HS-5 (cell line): ENCODE measurements around the gene KCNQ1OT1.

Experiments used
- DNase-seq: peaks from one replicate; pipeline ENCODE4 v3.0.0-alpha.2; 2012; ENCODE audit warnings: low read depth

KCNQ1OT1 gene

DNA sequence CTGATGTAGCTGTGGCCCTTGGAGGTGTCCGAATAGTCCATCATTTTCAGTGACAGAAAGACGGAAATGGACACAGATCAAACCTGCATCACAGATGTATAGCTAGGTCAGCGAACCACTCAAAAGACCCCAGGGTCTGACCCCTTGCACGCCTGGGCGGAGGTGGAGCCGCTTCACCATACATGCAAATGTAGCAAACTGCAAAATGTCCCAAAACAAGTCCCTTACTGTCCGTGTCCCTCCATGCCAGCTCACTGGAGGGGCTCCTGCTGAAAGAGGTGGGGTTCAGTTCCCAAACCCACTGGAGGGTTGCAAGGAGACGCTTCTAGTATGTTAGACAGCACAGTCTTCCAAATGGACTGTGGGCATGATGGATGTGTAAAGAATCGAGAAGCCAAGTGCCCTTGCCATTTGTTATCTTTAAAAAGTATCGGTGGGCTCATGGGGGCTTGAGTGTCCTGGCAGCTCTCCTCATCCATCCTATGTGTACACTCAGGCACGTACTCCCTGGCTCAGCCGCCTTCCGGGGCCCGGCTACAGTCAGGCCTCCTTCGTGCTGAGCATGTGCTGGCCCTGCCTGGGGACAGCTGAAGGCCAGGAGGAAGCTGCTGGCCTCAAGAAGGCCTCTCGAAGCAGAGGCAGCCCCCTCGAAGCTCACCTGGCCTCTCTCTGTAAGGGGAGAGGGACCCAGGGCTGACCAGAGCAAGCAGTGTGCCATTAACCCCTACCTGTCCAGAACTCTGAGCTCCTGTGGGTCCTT lies 20.2 kb upstream of the KCNQ1OT1 start:
- no peak for DNase-seq

- no peak for DNase-seq
These were observed 19.1 kb upstream of the KCNQ1OT1 start for GRCh38 chr11:2718817-2719438.

DNA sequence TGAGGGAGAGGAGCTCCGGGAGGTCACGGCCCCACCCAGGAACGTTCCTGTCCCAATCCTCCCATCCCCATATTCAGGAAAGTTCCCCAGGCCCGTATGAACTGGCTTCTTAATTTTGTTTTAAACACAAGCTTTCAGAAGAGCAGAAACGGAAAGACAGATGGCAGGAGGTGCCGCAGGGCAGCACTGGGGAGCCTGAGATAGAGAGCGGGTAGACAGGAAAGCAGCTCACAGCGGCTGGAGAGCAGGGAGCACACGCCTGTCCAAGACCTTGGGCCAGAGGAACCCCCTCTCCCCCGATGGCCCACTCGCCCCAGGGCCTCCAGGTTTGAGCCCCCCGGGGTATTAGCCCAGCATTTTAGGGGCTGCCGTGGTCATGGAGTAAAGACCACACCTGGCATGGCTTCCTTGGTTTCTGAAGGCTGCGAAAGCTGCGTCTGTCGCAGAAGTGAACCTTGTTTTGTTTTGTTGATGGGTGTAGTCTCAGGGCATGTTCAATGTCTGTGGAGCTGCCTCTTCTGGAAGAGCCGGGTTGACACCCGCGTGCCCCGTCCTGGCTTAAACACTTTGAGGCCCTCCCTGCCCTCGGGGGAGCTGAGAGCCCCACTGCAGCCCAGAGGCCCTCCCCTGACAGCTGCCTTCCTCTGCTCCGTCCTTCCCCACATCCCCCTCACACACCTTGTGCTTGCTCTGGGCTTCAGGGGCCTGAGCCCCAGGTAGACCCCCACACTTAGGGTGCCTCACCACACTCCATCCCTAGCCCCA lies 17.9 kb upstream of the KCNQ1OT1 start:
- no peak for DNase-seq

GRCh38 chr11:2716376-2717095 lies 16.7 kb upstream of the KCNQ1OT1 start:
- DNase-seq: no peak

- no peak for DNase-seq
These were observed 16.0 kb upstream of the KCNQ1OT1 start for GRCh38 chr11:2715716-2716350.

DNA sequence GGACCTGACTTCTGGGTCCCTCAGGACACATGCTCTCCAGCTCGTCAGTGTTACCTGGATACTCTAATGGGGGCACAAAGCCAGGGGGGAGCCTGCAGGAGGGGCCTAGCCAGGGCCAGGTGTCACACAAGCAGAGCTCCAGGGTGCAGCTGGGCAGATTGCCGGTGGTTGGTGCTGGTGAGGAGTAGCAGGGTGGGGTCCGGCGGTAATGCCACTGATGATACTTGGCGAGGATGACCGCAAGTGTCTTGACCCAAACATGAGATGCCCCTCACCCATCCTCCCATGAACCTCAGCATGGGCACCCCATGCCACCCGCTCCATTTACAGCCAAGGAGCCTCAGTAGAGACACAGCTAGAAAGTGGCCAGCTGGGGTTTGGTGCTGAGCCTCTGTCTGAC lies 15.1 kb upstream of the KCNQ1OT1 start:
- no peak for DNase-seq

DNA sequence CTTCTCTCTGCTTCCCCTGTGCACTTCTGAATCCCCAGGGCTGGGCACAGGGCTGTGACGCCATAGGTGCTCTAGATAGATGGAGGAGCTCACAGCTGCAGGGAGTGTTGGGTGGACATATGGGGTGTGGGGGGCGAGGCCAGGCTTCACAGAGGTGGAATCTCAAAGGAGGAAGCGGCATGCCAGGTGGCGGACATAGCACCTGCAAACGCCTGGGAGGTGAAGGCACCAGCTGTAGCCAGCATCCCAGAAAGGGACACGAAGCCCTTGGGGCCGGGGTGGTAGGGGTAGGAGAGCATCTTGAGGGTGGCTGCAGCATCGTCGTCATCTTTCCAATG lies 14.6 kb upstream of the KCNQ1OT1 start:
- DNase-seq: no peak

- no peak for DNase-seq
These were observed 14.1 kb upstream of the KCNQ1OT1 start for GRCh38 chr11:2713661-2714462.

DNA sequence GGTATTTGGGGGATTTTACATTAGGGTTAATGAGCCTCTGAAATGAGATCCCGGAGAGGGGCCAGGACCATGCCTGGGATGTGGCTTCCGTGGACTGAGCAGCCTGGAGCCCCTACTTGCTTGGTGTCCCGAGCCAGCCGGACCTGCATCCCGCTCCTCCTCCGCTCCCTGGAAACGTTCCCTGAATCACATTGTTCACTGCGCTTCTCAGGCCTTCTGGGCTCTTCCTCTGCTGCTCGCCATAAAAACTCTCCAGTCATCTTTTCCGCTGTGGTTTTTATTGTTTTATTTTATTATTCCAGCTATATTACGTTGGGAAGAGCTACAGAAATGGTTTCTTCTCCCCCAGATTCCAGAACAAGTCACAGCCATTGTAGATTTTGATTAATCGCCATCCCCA lies 13.3 kb upstream of the KCNQ1OT1 start:
- DNase-seq: no peak

GRCh38 chr11:2711161-2711560 lies 11.4 kb upstream of the KCNQ1OT1 start:
- no peak for DNase-seq

DNA sequence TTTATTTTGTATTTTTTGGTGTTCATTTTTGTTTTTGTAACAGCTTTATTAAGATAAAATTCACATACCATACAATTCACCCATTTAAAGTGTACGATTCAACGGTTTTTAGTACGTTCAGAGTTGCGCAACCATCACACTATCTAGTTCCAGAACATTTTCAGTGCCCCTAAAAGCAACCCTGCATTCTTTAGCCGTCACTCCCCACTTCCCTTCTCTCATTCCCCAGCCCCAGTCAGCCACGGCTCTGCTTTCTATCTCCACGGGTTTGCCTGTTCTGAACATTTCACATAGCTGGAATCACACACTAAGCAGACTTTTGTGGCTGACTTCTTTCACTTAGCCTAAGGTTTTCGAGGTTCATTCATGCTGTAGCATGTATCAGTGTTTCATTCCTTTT lies 9.6 kb upstream of the KCNQ1OT1 start:
- no peak for DNase-seq

GRCh38 chr11:2708757-2709281 lies 9.0 kb upstream of the KCNQ1OT1 start:
- no peak for DNase-seq

GRCh38 chr11:2708151-2708581 lies 8.4 kb upstream of the KCNQ1OT1 start:
- no peak for DNase-seq

- DNase-seq: no peak
These were observed 7.9 kb upstream of the KCNQ1OT1 start for GRCh38 chr11:2707736-2708135.

DNA sequence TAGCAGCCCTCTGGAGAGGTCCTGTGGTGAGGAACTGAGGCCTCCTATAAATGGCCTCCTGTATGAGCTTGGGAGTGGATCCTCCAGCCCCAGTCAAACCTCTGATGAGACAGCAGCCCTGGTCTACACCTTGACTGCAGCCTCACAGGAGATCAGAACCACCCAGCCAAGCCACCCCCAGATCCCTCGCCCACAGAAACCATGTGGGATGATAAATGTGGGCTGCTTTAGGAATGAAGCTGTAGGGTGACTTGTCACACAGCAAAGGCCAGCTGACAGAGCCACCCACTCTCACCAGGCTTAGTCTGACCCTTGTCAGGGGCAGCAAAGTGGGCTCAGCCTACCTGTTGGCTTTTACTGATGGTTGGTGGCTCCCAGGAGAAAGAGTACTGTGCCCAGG lies 6.5 kb upstream of the KCNQ1OT1 start:
- DNase-seq: no peak

GRCh38 chr11:2704896-2705606 lies 5.3 kb upstream of the KCNQ1OT1 start:
- no peak for DNase-seq

- no peak for DNase-seq
These were observed 4.6 kb upstream of the KCNQ1OT1 start for GRCh38 chr11:2704356-2704755.

GRCh38 chr11:2703363-2704141 lies 3.8 kb upstream of the KCNQ1OT1 start:
- no peak for DNase-seq

DNA sequence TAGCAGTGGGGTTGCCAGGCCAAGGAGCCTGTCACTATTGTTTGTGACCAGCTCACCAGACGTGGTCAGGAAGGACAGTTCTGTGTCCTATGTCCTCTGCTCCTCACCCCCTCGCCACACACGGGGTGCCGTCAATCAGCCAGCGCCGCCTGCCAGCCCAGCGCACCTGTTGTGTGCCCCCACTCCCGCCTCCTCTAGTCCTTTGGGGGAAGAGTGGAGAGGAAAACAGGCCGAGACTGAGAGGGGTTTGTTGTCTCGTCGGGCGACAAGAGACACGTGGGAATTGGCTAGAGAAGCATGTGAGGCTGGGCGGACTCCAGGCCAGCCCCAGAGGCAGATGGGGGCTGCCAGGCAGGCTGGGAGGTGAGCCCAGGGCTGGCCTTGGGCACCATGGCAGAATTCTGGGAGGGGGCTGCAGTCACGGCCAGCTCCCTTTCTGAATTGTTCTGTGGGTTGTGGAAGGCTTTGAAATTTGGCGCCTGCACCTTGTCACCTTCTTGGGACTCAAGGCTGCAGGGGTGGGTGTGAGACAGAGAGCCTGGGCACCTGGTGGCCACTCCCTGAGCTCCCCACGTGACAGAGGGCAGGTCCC lies 3.1 kb upstream of the KCNQ1OT1 start:
- no peak for DNase-seq
